Measurements from ENCODE around the gene UPK3A.

The UPK3A gene

DNA sequence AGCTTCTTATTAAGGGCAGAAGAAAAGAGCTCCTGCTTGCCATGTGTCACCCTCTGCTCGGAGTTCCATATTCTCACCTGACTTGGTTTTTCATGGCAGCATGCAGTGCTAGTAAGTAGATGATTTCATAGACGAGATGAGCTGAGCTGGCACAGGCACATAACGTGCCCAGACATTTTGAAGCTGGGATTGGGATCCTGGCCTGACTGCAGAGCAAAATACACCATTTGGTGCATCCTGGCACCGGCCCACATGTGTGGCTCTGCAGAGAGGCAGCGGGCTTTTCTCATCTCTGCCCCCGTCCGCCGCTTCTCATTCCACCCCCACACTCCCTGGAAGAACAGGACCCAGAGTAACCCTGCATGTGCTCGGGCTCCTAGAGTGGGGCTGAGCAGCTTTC, 49.8 kb downstream of the UPK3A start:
- Histone ChIP-seq H3K27me3 (ENCODE audit: control insufficient read depth, insufficient read depth, low read length) (no peaks in the 10 kb centered on the region), H3K9ac (ENCODE audit: low read length) (no peak overlapping the region), H3K9me3 (ENCODE audit: control insufficient read depth, insufficient read depth, low read depth, low read length) (no peaks in the 10 kb centered on the region), H3K4me1 (ENCODE audit: control insufficient read depth, insufficient read depth, low read length) (no peaks in the 10 kb centered on the region), H3K4me3 (ENCODE audit: low read depth, low read length) (no peak overlapping the region), H3K36me3 (ENCODE audit: control insufficient read depth, insufficient read depth, low read length) (peaks cover 59% of the 10 kb centered on the region), H3K27ac (ENCODE audit: low read depth, low read length) (no peak overlapping the region)

DNA sequence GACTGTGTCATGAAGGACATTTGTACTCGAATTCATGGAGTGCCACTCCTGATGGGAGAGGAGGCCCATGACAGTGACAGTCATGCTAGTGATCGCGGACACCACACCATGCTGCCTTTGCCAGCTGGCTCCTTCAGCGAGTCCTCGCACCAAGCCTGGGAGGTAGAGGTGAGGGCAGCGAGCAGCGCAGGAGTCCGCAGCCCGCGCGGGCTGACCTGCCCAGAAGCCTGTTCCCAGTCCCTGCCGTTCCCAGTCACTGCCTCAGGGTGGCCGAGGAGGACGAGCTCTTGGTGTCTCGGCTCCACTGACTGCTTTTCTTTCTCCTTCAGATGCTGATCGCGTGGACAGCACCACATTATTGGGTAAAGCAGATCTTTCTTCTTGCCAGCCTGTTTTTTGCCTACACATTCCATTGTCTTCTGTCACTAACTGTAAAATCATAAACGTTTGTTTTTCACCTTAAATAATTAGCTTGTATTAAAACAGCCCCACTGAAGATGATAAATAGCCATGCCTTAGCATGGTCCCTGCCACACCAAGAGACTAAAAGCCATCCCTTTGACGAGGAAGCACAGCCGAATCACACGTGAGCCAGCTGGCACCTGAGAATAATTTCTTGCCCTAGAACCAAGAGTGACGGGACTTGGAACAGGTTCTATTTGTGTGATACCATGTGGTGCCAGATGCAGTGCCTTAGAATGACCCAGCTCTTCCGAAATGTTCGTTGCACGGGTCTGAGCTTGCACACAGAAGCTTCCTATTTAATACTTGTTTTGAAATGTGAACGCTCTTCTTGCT, 50.5 kb downstream of the UPK3A start:
- no peaks in the 10 kb centered on the region for H3K27me3 ChIP-seq (ENCODE audit: control insufficient read depth, insufficient read depth, low read length)
- no peak overlapping the region for H3K4me3 ChIP-seq (ENCODE audit: low read depth, low read length)
- H3K36me3 ChIP-seq (ENCODE audit: control insufficient read depth, insufficient read depth, low read length), result peaks cover 60% of the 10 kb centered on the region
- H3K9me3 ChIP-seq (ENCODE audit: control insufficient read depth, insufficient read depth, low read depth, low read length), result no peaks in the 10 kb centered on the region
- H3K9ac ChIP-seq (ENCODE audit: low read length), result no peak overlapping the region
- no peak overlapping the region for H3K27ac ChIP-seq (ENCODE audit: low read depth, low read length)
- no peaks in the 10 kb centered on the region for H3K4me1 ChIP-seq (ENCODE audit: control insufficient read depth, insufficient read depth, low read length)

DNA sequence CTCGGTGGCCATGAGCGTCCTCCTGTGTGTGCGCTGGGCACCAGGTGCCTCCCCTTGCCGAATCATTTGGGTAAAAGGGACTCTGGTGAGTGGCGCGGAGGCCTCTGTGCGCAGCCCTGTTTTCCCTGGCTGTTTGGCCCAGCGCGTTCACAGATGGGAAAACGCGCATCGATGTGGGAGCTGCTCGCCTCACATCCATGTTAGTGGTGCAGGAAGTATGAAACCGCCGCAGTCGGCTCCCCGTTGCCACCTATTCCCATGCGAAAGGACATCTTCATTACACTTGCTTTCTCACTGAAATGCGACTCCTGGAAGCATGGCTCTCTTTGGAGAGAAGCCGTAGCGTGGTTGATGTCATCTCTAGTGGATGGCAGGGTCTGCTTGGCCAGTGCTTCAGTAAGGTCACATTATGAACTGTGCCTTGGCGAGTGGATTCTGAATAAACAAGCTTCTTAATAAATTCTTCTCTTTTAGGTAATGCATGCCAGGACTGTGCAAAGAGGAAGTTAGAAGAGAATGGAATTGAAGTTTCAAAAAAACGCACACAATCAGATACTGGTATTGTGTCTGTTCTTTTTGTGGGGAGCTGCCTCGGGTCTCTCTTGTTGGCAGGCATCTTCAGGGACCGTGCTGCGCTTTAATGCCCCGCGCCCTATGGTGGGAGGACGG, 51.2 kb downstream of the UPK3A start:
- H3K36me3 ChIP-seq (ENCODE audit: control insufficient read depth, insufficient read depth, low read length), result peaks cover 58% of the 10 kb centered on the region

DNA sequence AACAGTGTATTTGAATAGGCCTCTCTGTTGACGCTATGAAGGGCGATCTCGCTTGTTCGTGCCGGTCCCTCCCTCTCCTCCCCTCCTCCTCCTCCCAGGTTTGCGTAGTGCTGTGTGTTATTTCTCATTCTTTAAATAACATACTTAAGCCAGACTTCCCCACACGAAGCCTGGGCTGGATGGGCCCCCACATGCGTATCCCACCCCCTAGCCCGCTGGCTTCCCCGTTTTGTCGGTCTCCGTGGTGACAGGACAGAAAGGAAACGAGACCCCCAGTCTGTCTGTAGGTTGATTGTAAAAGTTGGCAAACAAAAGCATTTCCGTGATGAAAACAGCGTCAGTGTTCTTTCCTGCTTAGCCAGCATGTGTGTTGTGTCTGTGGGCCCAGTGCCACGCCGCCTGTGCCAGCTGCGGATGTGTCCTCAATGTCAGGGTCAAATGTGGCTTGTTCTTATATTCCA, 52.3 kb downstream of the UPK3A start:
- Histone ChIP-seq H3K4me1 (ENCODE audit: control insufficient read depth, insufficient read depth, low read length) (no peaks in the 10 kb centered on the region), H3K4me3 (ENCODE audit: low read depth, low read length) (no peak overlapping the region), H3K27me3 (ENCODE audit: control insufficient read depth, insufficient read depth, low read length) (no peaks in the 10 kb centered on the region), H3K27ac (ENCODE audit: low read depth, low read length) (no peak overlapping the region), H3K9ac (ENCODE audit: low read length) (no peak overlapping the region), H3K9me3 (ENCODE audit: control insufficient read depth, insufficient read depth, low read depth, low read length) (no peaks in the 10 kb centered on the region), H3K36me3 (ENCODE audit: control insufficient read depth, insufficient read depth, low read length) (peaks cover 57% of the 10 kb centered on the region)

More for the DNA sequence above, 51.2 kb downstream of the UPK3A start:
- no peak overlapping the region for H3K27ac ChIP-seq (ENCODE audit: low read depth, low read length)
- no peaks in the 10 kb centered on the region for H3K9me3 ChIP-seq (ENCODE audit: control insufficient read depth, insufficient read depth, low read depth, low read length)
- no peaks in the 10 kb centered on the region for H3K4me1 ChIP-seq (ENCODE audit: control insufficient read depth, insufficient read depth, low read length)
- H3K4me3 ChIP-seq (ENCODE audit: low read depth, low read length), result no peak overlapping the region
- H3K27me3 ChIP-seq (ENCODE audit: control insufficient read depth, insufficient read depth, low read length), result no peaks in the 10 kb centered on the region
- no peak overlapping the region for H3K9ac ChIP-seq (ENCODE audit: low read length)

DNA sequence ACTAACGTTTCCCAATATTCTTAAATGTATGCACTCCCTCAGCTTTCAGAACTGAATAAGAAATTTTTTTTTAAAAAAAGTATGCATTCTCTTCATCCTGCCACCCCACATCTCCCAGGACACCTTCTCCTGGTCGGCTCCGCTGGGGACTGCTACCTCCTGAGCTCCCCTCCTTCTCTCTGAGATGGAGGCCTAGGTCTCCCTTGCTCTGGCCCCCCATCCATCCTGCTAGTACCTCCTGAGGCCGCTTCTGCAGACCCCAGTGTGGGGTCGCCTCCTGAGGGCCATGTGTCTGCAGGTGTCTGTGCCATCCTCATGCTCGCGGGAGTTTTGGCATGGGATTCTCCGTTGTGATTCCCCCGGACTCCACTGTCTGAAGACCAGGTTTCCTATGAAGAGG, 52.8 kb downstream of the UPK3A start:
- H3K4me1 ChIP-seq (ENCODE audit: control insufficient read depth, insufficient read depth, low read length), result no peaks in the 10 kb centered on the region
- no peaks in the 10 kb centered on the region for H3K9me3 ChIP-seq (ENCODE audit: control insufficient read depth, insufficient read depth, low read depth, low read length)
- H3K9ac ChIP-seq (ENCODE audit: low read length), result no peak overlapping the region
- H3K27ac ChIP-seq (ENCODE audit: low read depth, low read length), result no peak overlapping the region
- no peaks in the 10 kb centered on the region for H3K27me3 ChIP-seq (ENCODE audit: control insufficient read depth, insufficient read depth, low read length)
- H3K4me3 ChIP-seq (ENCODE audit: low read depth, low read length), result no peak overlapping the region
- H3K36me3 ChIP-seq (ENCODE audit: control insufficient read depth, insufficient read depth, low read length), result peaks cover 55% of the 10 kb centered on the region

DNA sequence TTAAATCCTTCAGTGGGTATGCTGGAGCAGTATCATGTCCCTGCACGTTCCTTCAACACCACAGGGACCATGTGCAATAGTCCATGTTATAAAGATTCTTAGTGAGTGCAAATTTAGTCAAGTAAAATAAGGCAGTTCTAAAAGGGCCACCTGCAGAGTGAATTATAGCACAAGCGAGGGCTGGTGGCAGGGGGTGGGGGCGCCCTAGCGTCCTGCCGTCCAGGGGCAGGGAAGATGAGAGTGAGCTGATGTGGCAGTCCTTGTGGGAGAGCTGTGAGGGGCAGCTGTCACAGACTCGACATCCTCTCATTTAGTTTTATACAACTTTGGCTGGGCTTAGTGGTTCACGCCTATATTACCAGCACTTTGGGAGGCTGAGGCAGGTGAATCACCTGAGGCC, 54.0 kb downstream of the UPK3A start:
- Histone ChIP-seq H3K4me3 (ENCODE audit: low read depth, low read length) (no peak overlapping the region), H3K27ac (ENCODE audit: low read depth, low read length) (no peak overlapping the region), H3K36me3 (ENCODE audit: control insufficient read depth, insufficient read depth, low read length) (peaks cover 52% of the 10 kb centered on the region), H3K27me3 (ENCODE audit: control insufficient read depth, insufficient read depth, low read length) (no peaks in the 10 kb centered on the region), H3K9ac (ENCODE audit: low read length) (no peak overlapping the region), H3K9me3 (ENCODE audit: control insufficient read depth, insufficient read depth, low read depth, low read length) (no peaks in the 10 kb centered on the region), H3K4me1 (ENCODE audit: control insufficient read depth, insufficient read depth, low read length) (no peaks in the 10 kb centered on the region)

DNA sequence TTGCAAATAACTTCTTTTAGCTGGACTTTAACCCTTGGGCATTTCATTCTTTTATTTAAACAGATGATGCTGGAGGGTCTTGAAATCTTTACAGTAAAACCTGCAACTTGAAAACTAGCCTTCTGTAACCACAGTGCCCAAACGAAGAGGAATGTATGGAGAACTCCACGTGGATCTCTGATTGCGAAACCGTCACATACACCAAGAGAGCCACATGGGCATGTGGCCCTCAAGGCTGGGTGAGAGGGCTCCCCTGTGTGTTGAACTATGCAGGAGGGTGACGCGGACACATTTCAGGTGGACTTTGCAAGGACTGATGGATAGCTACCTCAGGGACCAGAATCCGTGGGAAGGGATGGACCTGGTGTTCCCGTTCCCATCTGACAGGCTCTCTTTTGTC, 55.6 kb downstream of the UPK3A start:
- no peaks in the 10 kb centered on the region for H3K4me1 ChIP-seq (ENCODE audit: control insufficient read depth, insufficient read depth, low read length)
- peaks cover 47% of the 10 kb centered on the region for H3K36me3 ChIP-seq (ENCODE audit: control insufficient read depth, insufficient read depth, low read length)
- H3K9ac ChIP-seq (ENCODE audit: low read length), result no peak overlapping the region
- H3K27ac ChIP-seq (ENCODE audit: low read depth, low read length), result no peak overlapping the region
- H3K27me3 ChIP-seq (ENCODE audit: control insufficient read depth, insufficient read depth, low read length), result no peaks in the 10 kb centered on the region
- H3K9me3 ChIP-seq (ENCODE audit: control insufficient read depth, insufficient read depth, low read depth, low read length), result no peaks in the 10 kb centered on the region
- H3K4me3 ChIP-seq (ENCODE audit: low read depth, low read length), result no peak overlapping the region

DNA sequence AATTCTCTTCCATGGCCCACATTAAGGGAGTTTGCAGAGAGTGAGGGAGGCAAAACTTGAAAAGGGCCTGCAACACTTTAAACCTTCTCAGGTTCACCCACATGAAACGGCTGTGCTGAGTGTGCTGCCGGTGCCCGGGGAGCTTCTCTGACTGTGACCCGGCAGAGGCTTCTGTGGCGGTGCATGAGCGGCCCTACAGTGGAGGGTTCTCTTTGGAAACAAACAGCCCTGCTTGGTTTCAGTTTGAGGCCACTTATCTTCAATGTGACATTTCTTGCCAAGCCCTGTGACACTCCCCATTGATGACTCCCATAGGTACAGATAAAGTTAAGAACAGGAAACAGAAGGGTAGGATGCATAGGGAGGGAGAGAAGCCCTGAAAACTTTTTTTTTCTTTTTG, 56.7 kb downstream of the UPK3A start:
- Histone ChIP-seq H3K9ac (ENCODE audit: low read length) (no peak overlapping the region), H3K27me3 (ENCODE audit: control insufficient read depth, insufficient read depth, low read length) (no peaks in the 10 kb centered on the region), H3K36me3 (ENCODE audit: control insufficient read depth, insufficient read depth, low read length) (peaks cover 35% of the 10 kb centered on the region), H3K27ac (ENCODE audit: low read depth, low read length) (no peak overlapping the region), H3K4me1 (ENCODE audit: control insufficient read depth, insufficient read depth, low read length) (no peaks in the 10 kb centered on the region), H3K4me3 (ENCODE audit: low read depth, low read length) (no peak overlapping the region), H3K9me3 (ENCODE audit: control insufficient read depth, insufficient read depth, low read depth, low read length) (no peaks in the 10 kb centered on the region)

DNA sequence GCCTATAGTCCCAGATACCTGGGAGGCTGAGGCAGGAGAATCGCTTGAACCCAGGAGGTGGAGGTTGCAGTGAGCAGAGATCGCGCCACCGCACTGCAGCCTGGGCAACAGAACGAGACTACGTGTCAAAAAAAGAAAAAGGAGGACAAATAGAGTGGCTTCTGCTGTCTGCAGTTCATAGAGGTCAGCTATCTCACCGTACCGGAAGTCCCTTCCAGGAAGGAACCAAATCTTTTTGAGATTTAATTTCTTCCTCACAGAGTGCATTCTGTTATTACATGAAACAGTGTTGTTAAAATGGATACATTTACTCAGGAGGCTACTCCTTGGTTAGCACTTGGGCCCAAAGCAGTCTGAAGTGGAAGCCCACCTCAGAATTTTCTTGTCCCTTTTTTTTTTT, 58.4 kb downstream of the UPK3A start:
- no peaks in the 10 kb centered on the region for H3K27me3 ChIP-seq (ENCODE audit: control insufficient read depth, insufficient read depth, low read length)
- H3K4me1 ChIP-seq (ENCODE audit: control insufficient read depth, insufficient read depth, low read length), result no peaks in the 10 kb centered on the region
- H3K9me3 ChIP-seq (ENCODE audit: control insufficient read depth, insufficient read depth, low read depth, low read length), result no peaks in the 10 kb centered on the region
- peaks cover 26% of the 10 kb centered on the region for H3K36me3 ChIP-seq (ENCODE audit: control insufficient read depth, insufficient read depth, low read length)
- H3K4me3 ChIP-seq (ENCODE audit: low read depth, low read length), result no peak overlapping the region
- no peak overlapping the region for H3K27ac ChIP-seq (ENCODE audit: low read depth, low read length)
- H3K9ac ChIP-seq (ENCODE audit: low read length), result no peak overlapping the region

DNA sequence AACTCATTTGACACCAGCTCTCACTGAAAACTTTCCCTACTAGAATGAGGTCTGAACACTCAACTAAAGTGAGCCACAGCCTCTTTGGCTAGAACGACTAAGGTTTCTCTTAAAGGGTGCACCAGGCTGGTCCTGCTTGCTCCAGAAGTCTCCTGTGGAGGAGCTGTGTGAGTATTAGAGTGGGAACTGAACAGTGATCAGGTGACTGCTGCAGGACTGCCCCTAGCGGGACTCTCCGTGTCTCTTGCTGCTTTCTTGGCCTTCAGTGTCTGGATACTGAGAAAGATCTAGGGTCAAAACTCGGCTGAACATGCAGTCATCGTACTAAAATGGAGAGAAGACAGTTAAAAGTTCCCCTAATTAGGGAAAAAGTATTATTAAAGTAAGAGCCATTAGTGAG, 59.6 kb downstream of the UPK3A start:
- Histone ChIP-seq H3K36me3 (ENCODE audit: control insufficient read depth, insufficient read depth, low read length) (peaks cover 25% of the 10 kb centered on the region), H3K9me3 (ENCODE audit: control insufficient read depth, insufficient read depth, low read depth, low read length) (no peaks in the 10 kb centered on the region), H3K4me3 (ENCODE audit: low read depth, low read length) (no peak overlapping the region), H3K27me3 (ENCODE audit: control insufficient read depth, insufficient read depth, low read length) (no peaks in the 10 kb centered on the region), H3K4me1 (ENCODE audit: control insufficient read depth, insufficient read depth, low read length) (no peaks in the 10 kb centered on the region), H3K27ac (ENCODE audit: low read depth, low read length) (no peak overlapping the region), H3K9ac (ENCODE audit: low read length) (no peak overlapping the region)

All from HUES6 (cell line).